Left ventricle myocardium inferior (tissue), 1 donor: ENCODE data around the gene PAQR7. TPM values are rescaled to one million over a fixed set of nuclear protein-coding genes. Genes with fewer than 3 reads are reported as not detected.

Experiments
- DNase-seq: peaks from one replicate; pipeline ENCODE4 v3.0.0-alpha.2; 2020
- H3K27ac ChIP-seq: fragments of 200-600 bp; replicated peaks from 2 replicates; pipeline ENCODE4 v1.8.0; 2021
- H3K27me3 ChIP-seq: fragments of 200-600 bp; 2 replicates; pipeline ENCODE4 v1.8.0; 2021; ENCODE audit warnings: low read depth
- H3K36me3 ChIP-seq: fragments of 200-600 bp; 2 replicates; pipeline ENCODE4 v1.8.0; 2021
- H3K4me1 ChIP-seq: fragments of 200-600 bp; 2 replicates; pipeline ENCODE4 v1.8.0; 2021
- H3K4me3 ChIP-seq: fragments of 200-600 bp; 2 replicates; pipeline ENCODE4 v1.8.0; 2021; ENCODE audit warnings: mild to moderate bottlenecking, moderate library complexity
- H3K9me3 ChIP-seq: fragments of 200-600 bp; replicated peaks from 2 replicates; pipeline ENCODE4 v1.8.0; 2021
- CTCF ChIP-seq: fragments of 200-600 bp; IDR thresholded peaks from 2 replicates; pipeline ENCODE4 v1.8.0; 2021; ENCODE audit warnings: antibody characterized with exemption, mild to moderate bottlenecking, borderline replicate concordance
- intact Hi-C: fragments of 100-400 bp; cut with micrococcal nuclease; formaldehyde crosslinking; loops from one replicate; pipeline ENCODE4 v1.11.0; 2022
- total RNA-seq: library from RNA; stranded (reverse); fragmentation: NEBNext Ultra II Directional; extraction: Animal tissue kit (Norgen Biotek cat#: 25700); gene quantifications from one replicate; pipeline ENCODE4 v1.2.1, GENCODE V29; 2021
- donor health status: DM: no; HTN: yes; CAD: no; lungs with severe emphysema.

Gene PAQR7
- total RNA-seq, 1 donor from 2014 or later, result 1.9 TPM

- H3K27ac ChIP-seq, result no peak overlapping the region
- no peaks in the 10 kb centered on the region for H3K27me3 ChIP-seq
- H3K36me3 ChIP-seq, result no peaks in the 10 kb centered on the region
- H3K4me3 ChIP-seq, result no peak overlapping the region
- intact Hi-C loops, result no loop called here
- no peak for DNase-seq
- H3K4me1 ChIP-seq, result peaks cover 38% of the 10 kb centered on the region
- TF ChIP-seq CTCF, result no peak
- H3K9me3 ChIP-seq, result no peaks in the 10 kb centered on the region
Measured at GRCh38 chr1:25872713-25873112, 2.8 kb downstream of the PAQR7 start.

- Histone ChIP-seq H3K27ac (no peak overlapping the region), H3K4me3 (no peak overlapping the region), H3K9me3 (no peaks in the 10 kb centered on the region), H3K36me3 (no peaks in the 10 kb centered on the region), H3K27me3 (no peaks in the 10 kb centered on the region), H3K4me1 (peaks cover 38% of the 10 kb centered on the region)
- no peak for DNase-seq
- no peak for TF ChIP-seq CTCF
- intact Hi-C loops, result no loop called here
Measured at GRCh38 chr1:25871704-25872494, 3.6 kb downstream of the PAQR7 start.

GRCh38 chr1:25871086-25871703 lies 4.3 kb downstream of the PAQR7 start:
- no peak for TF ChIP-seq CTCF
- Histone ChIP-seq H3K27me3 (no peaks in the 10 kb centered on the region), H3K36me3 (no peaks in the 10 kb centered on the region), H3K9me3 (no peaks in the 10 kb centered on the region), H3K27ac (no peak overlapping the region), H3K4me1 (peaks cover 36% of the 10 kb centered on the region), H3K4me3 (no peak overlapping the region)
- no peak for DNase-seq
- intact Hi-C loops, result no loop called here

GRCh38 chr1:25870614-25871013 lies 4.9 kb downstream of the PAQR7 start:
- intact Hi-C loops, result no loop called here
- Histone ChIP-seq H3K27me3 (no peaks in the 10 kb centered on the region), H3K9me3 (no peaks in the 10 kb centered on the region), H3K4me3 (no peak overlapping the region), H3K27ac (no peak overlapping the region), H3K4me1 (peaks cover 30% of the 10 kb centered on the region), H3K36me3 (no peaks in the 10 kb centered on the region)
- TF ChIP-seq CTCF, result no peak
- DNase-seq, result no peak

GRCh38 chr1:25869909-25870606 lies 5.5 kb downstream of the PAQR7 start:
- no peaks in the 10 kb centered on the region for H3K9me3 ChIP-seq
- no peak overlapping the region for H3K4me3 ChIP-seq
- no peak for TF ChIP-seq CTCF
- H3K36me3 ChIP-seq, result no peaks in the 10 kb centered on the region
- no peaks in the 10 kb centered on the region for H3K27me3 ChIP-seq
- peaks cover 26% of the 10 kb centered on the region for H3K4me1 ChIP-seq
- no peak overlapping the region for H3K27ac ChIP-seq
- intact Hi-C loops, result no loop called here
- no peak for DNase-seq
